WTC11 (cell line): ENCODE measurements around the gene SVOPL. TPM values are rescaled to one million over a fixed set of nuclear protein-coding genes. Genes with fewer than 3 reads are reported as not detected.

Source experiments
- ATAC-seq: fragments of 200-7000 bp; cut with Tn5 transposase; 2 replicates; pipeline ENCODE4 v1.10.0; 2021; ENCODE audit warnings: mild to moderate bottlenecking, moderate library complexity
- CTCF ChIA-PET: fragments of 300-600 bp; sonication (Branson Sonifier 250); formaldehyde crosslinking; loops from one replicate; lab custom pipeline; 2021; ENCODE audit warnings: antibody characterized with exemption; lab: Charles Lee
- POLR2A ChIA-PET: fragments of 350-600 bp; sonication (Branson Sonifier 250); formaldehyde crosslinking; loops from one replicate; lab custom pipeline; 2021; ENCODE audit warnings: antibody characterized with exemption; lab: Charles Lee
- DNase-seq: peaks from one replicate; pipeline ENCODE4 v3.0.0; 2021; ENCODE audit warnings: low spot score
- H3K27ac Mint-ChIP-seq: 2 replicates; pipeline ENCODE4 v1.8.0; 2021; ENCODE audit warnings: mixed read lengths
- H3K27me3 Mint-ChIP-seq: 2 replicates; pipeline ENCODE4 v1.8.0; 2021; ENCODE audit warnings: low read depth, mild to moderate bottlenecking, moderate library complexity, mixed read lengths
- H3K36me3 Mint-ChIP-seq: 2 replicates; pipeline ENCODE4 v1.8.0; 2021; ENCODE audit warnings: mixed read lengths
- H3K4me1 Mint-ChIP-seq: 2 replicates; pipeline ENCODE4 v1.8.0; 2022; ENCODE audit warnings: mixed read lengths
- H3K4me3 Mint-ChIP-seq: 2 replicates; pipeline ENCODE4 v1.8.0; 2021; ENCODE audit warnings: mild to moderate bottlenecking, moderate library complexity, mixed read lengths
- H3K9me3 Mint-ChIP-seq: 2 replicates; pipeline ENCODE4 v1.8.0; 2021; ENCODE audit warnings: mixed read lengths
- AR ChIP-seq: fragments of 250-450 bp; sonication (Bioruptor Pico); IDR thresholded peaks from 2 replicates; pipeline ENCODE4 v1.9.0; 2021; ENCODE audit warnings: mild to moderate bottlenecking
- ATF1 ChIP-seq: sonication (generic); formaldehyde crosslinking; IDR thresholded peaks from 2 replicates; pipeline ENCODE4 v1.8.1; 2023; ENCODE audit warnings: mild to moderate bottlenecking, moderate library complexity, missing genetic modification reagents
- NR1H2 ChIP-seq: sonication (generic); formaldehyde crosslinking; IDR thresholded peaks from 2 replicates; pipeline ENCODE4 v1.9.0; 2021; ENCODE audit warnings: mild to moderate bottlenecking, moderate library complexity, missing genetic modification reagents
- OVOL2 ChIP-seq: fragments of 250-450 bp; sonication (Bioruptor Pico); IDR thresholded peaks from 2 replicates; pipeline ENCODE4 v1.9.0; 2021; ENCODE audit warnings: mild to moderate bottlenecking, borderline replicate concordance
- SMAD3 ChIP-seq: sonication (generic); formaldehyde crosslinking; IDR thresholded peaks from 2 replicates; pipeline ENCODE4 v1.8.0; 2022; ENCODE audit warnings: missing genetic modification reagents, mild to moderate bottlenecking, borderline replicate concordance
- TEAD4 ChIP-seq: sonication (generic); formaldehyde crosslinking; IDR thresholded peaks from 2 replicates; pipeline ENCODE4 v1.8.0; 2022; ENCODE audit warnings: mild to moderate bottlenecking, missing genetic modification reagents
- total RNA-seq: library from RNA; stranded (reverse); gene quantifications from 3 replicates; pipeline ENCODE4 v1.2.3, GENCODE V29; 2021
- TF ChIP-seq, protein P1 (sequence below): sonication (generic); formaldehyde crosslinking; IDR thresholded peaks from 2 replicates; pipeline ENCODE4 v1.8.0; 2022; ENCODE audit warnings: mild to moderate bottlenecking, missing genetic modification reagents
- TF ChIP-seq, protein P2 (sequence below): fragments of 250-450 bp; sonication (Bioruptor Pico); IDR thresholded peaks from 2 replicates; pipeline ENCODE4 v1.9.0; 2021; ENCODE audit warnings: moderate library complexity, mild to moderate bottlenecking, inconsistent platforms, borderline replicate concordance
- TF ChIP-seq, protein P3 (sequence below): fragments of 250-450 bp; sonication (Bioruptor Pico); IDR thresholded peaks from 2 replicates; pipeline ENCODE4 v1.9.0; 2021; ENCODE audit warnings: mild to moderate bottlenecking, borderline replicate concordance
- TF ChIP-seq, protein P4 (sequence below): fragments of 250-450 bp; sonication (Bioruptor Pico); IDR thresholded peaks from 2 replicates; pipeline ENCODE4 v1.8.0; 2021; ENCODE audit warnings: mild to moderate bottlenecking
- TF ChIP-seq, protein P5 (sequence below): sonication (generic); formaldehyde crosslinking; IDR thresholded peaks from 2 replicates; pipeline ENCODE4 v1.8.1; 2023; ENCODE audit warnings: mild to moderate bottlenecking, missing genetic modification reagents, moderate library complexity

Gene SVOPL
- total RNA-seq, 1 experiment from 2014 or later = 1.9 TPM

DNA sequence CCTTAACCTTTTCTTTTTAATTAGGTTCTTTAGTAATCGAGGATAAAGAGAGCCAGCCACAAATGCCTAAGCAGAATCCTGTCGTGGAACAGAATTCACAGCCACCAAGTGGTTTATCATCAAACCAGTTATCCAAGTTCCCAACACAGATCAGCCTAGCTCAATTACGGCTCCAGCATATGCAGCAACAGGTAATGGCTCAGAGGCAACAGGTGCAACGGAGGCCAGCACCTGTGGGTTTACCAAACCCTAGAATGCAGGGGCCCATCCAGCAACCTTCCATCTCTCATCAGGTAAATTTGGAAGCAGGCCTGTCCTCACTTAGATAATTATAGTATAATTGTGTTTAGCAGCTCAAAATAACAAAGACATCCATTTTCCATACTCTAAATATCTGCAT is 146.5 kb downstream of the SVOPL start:
- H3K4me1 Mint-ChIP-seq = no peaks in the 10 kb centered on the region
- ChIA-PET POLR2A (interaction anchor here (0.6 kb wide), 1 partner anchor 80 kb away, joined by 3 read pairs; no protein-coding TSS in a partner anchor), CTCF (no interaction called here)
- TF ChIP-seq, protein P1, sequence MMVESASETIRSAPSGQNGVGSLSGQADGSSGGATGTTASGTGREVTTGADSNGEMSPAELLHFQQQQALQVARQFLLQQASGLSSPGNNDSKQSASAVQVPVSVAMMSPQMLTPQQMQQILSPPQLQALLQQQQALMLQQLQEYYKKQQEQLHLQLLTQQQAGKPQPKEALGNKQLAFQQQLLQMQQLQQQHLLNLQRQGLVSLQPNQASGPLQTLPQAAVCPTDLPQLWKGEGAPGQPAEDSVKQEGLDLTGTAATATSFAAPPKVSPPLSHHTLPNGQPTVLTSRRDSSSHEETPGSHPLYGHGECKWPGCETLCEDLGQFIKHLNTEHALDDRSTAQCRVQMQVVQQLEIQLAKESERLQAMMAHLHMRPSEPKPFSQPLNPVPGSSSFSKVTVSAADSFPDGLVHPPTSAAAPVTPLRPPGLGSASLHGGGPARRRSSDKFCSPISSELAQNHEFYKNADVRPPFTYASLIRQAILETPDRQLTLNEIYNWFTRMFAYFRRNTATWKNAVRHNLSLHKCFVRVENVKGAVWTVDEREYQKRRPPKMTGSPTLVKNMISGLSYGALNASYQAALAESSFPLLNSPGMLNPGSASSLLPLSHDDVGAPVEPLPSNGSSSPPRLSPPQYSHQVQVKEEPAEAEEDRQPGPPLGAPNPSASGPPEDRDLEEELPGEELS = no peak
- TF ChIP-seq TEAD4 (CRISPR knock-in tag) (no peak), OVOL2 (CRISPR knock-in tag) (no peak), ATF1 (CRISPR knock-in tag) (no peak), NR1H2 (CRISPR knock-in tag) (no peak), AR (no peak), SMAD3 (CRISPR knock-in tag) (no peak)
- TF ChIP-seq, protein P2, sequence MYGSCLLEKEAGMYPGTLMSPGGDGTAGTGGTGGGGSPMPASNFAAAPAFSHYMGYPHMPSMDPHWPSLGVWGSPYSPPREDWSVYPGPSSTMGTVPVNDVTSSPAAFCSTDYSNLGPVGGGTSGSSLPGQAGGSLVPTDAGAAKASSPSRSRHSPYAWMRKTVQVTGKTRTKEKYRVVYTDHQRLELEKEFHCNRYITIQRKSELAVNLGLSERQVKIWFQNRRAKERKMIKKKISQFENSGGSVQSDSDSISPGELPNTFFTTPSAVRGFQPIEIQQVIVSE = no peak
- TF ChIP-seq, protein P3, sequence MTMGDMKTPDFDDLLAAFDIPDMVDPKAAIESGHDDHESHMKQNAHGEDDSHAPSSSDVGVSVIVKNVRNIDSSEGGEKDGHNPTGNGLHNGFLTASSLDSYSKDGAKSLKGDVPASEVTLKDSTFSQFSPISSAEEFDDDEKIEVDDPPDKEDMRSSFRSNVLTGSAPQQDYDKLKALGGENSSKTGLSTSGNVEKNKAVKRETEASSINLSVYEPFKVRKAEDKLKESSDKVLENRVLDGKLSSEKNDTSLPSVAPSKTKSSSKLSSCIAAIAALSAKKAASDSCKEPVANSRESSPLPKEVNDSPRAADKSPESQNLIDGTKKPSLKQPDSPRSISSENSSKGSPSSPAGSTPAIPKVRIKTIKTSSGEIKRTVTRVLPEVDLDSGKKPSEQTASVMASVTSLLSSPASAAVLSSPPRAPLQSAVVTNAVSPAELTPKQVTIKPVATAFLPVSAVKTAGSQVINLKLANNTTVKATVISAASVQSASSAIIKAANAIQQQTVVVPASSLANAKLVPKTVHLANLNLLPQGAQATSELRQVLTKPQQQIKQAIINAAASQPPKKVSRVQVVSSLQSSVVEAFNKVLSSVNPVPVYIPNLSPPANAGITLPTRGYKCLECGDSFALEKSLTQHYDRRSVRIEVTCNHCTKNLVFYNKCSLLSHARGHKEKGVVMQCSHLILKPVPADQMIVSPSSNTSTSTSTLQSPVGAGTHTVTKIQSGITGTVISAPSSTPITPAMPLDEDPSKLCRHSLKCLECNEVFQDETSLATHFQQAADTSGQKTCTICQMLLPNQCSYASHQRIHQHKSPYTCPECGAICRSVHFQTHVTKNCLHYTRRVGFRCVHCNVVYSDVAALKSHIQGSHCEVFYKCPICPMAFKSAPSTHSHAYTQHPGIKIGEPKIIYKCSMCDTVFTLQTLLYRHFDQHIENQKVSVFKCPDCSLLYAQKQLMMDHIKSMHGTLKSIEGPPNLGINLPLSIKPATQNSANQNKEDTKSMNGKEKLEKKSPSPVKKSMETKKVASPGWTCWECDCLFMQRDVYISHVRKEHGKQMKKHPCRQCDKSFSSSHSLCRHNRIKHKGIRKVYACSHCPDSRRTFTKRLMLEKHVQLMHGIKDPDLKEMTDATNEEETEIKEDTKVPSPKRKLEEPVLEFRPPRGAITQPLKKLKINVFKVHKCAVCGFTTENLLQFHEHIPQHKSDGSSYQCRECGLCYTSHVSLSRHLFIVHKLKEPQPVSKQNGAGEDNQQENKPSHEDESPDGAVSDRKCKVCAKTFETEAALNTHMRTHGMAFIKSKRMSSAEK (CRISPR knock-in tag) = no peak
- peaks cover 6% of the 10 kb centered on the region; the same call in 1 of the 2 replicates for H3K27me3 Mint-ChIP-seq
- DNase-seq = no peak
- peaks cover 97% of the 10 kb centered on the region for H3K36me3 Mint-ChIP-seq
- no peak overlapping the region for H3K27ac Mint-ChIP-seq
- ATAC-seq = no peak
- no peak overlapping the region for H3K4me3 Mint-ChIP-seq
- peaks cover 67% of the 10 kb centered on the region for H3K9me3 Mint-ChIP-seq

- no peak overlapping the region for H3K27ac Mint-ChIP-seq
- ATAC-seq (no peak), DNase-seq (no peak)
- H3K27me3 Mint-ChIP-seq = peaks cover 6% of the 10 kb centered on the region; the same call in 1 of the 2 replicates
- TF ChIP-seq, protein P4, sequence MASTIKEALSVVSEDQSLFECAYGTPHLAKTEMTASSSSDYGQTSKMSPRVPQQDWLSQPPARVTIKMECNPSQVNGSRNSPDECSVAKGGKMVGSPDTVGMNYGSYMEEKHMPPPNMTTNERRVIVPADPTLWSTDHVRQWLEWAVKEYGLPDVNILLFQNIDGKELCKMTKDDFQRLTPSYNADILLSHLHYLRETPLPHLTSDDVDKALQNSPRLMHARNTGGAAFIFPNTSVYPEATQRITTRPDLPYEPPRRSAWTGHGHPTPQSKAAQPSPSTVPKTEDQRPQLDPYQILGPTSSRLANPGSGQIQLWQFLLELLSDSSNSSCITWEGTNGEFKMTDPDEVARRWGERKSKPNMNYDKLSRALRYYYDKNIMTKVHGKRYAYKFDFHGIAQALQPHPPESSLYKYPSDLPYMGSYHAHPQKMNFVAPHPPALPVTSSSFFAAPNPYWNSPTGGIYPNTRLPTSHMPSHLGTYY (CRISPR knock-in tag) = no peak
- TF ChIP-seq, protein P5, sequence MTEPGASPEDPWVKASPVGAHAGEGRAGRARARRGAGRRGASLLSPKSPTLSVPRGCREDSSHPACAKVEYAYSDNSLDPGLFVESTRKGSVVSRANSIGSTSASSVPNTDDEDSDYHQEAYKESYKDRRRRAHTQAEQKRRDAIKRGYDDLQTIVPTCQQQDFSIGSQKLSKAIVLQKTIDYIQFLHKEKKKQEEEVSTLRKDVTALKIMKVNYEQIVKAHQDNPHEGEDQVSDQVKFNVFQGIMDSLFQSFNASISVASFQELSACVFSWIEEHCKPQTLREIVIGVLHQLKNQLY (CRISPR knock-in tag) = no peak
- POLR2A ChIA-PET = no interaction called here
- peaks cover 63% of the 10 kb centered on the region for H3K9me3 Mint-ChIP-seq
- no peaks in the 10 kb centered on the region for H3K4me1 Mint-ChIP-seq
- CTCF ChIA-PET = no interaction called here
- H3K36me3 Mint-ChIP-seq = peaks cover 95% of the 10 kb centered on the region
- H3K4me3 Mint-ChIP-seq = no peak overlapping the region
Measured at GRCh38 chr7:138553805-138554204, 147.4 kb downstream of the SVOPL start.
